ENCODE data around the gene FGD5.

FGD5 gene

GRCh38 chr3:14810801-14811661, 7.7 kb upstream of the FGD5 start:
- TF ChIP-seq CTCF (IDR thresholded peaks at IDR 0.05), result no peak

- no peak for TF ChIP-seq CTCF (IDR thresholded peaks at IDR 0.05)
These were observed 7.1 kb upstream of the FGD5 start for GRCh38 chr3:14811684-14812083.

- TF ChIP-seq CTCF (IDR thresholded peaks at IDR 0.05), result no peak
These were observed 6.5 kb upstream of the FGD5 start for GRCh38 chr3:14812196-14812790.

- no peak for TF ChIP-seq CTCF (IDR thresholded peaks at IDR 0.05)
These were observed 4.3 kb upstream of the FGD5 start for GRCh38 chr3:14814411-14814871.

- no peak for TF ChIP-seq CTCF (IDR thresholded peaks at IDR 0.05)
These were observed 2.4 kb upstream of the FGD5 start for GRCh38 chr3:14816359-14816758.

GRCh38 chr3:14819671-14820070, 909 bp downstream of the FGD5 start:
- no peak for TF ChIP-seq CTCF (IDR thresholded peaks at IDR 0.05)

GRCh38 chr3:14820156-14820555, 1.4 kb downstream of the FGD5 start:
- TF ChIP-seq CTCF (IDR thresholded peaks at IDR 0.05), result no peak

Data from LNCAP (cell line).